ENCODE data around the gene WNT9A.

DNA sequence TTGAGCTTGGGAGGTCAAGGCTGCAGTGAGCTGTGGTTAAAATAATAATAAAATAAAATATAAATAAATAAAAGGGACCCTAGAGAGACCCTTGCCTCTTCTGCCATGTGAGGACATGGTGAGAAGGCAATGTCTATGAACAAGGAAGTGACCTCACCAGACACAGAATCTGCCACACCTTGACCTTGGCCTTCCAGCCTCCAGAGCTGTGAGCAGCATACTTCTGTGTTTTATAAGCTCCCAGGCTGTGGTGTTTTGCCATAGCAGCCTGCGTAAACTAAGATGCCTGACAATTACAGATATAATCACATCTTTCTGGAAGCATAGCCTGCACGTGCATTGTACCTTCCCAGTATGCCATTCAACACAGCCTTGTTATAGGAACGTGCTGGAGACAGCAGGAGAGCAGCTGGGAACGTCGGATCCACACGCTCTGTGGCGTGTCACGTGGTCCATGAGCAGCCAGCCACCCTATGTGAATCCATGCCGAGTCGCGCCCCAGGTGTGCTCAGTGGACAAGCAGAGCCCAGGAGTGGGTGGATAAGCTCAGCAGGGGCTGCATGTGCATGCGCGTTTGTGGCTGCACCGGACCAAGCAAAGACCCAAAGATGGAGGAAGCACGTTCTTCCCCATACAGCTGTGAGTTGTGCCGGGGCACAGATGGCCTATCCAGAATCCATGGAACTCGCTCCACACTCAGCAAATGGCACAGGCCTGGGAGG, 17.8 kb downstream of the WNT9A start:
- TF ChIP-seq POLR2A (IDR thresholded peaks at IDR 0.05; ENCODE audit: low read depth, low read length): no peak
- no peak for TF ChIP-seq POLR2AphosphoS5 (IDR thresholded peaks at IDR 0.05; ENCODE audit: low read depth, low read length)
- no peak for TF ChIP-seq TAF1 (IDR thresholded peaks at IDR 0.05; ENCODE audit: borderline replicate concordance, low read depth, low read length)
